Neural progenitor cell (in vitro differentiated cells): ENCODE measurements around the gene PPY. TPM values are rescaled to one million over a fixed set of nuclear protein-coding genes. Genes with fewer than 3 reads are reported as not detected.

Experiments used
- DNase-seq: peaks from one replicate; pipeline ENCODE4 v3.0.0-alpha.2; 2016; ENCODE audit warnings: low spot score
- H2AFZ ChIP-seq: fragments of 200-600 bp; sonication (generic); replicated peaks from 2 replicates; pipeline ENCODE4 v1.6.1; 2016; ENCODE audit warnings: antibody characterized with exemption
- H3F3A ChIP-seq: fragments of 200-600 bp; sonication (generic); 2 replicates; pipeline ENCODE4 v1.6.1; 2016; ENCODE audit warnings: antibody characterized with exemption, low read depth
- H3K27ac ChIP-seq: fragments of 200-600 bp; sonication (generic); 2 replicates; pipeline ENCODE4 v1.5.1; 2016; ENCODE audit warnings: mild to moderate bottlenecking
- H3K27me3 ChIP-seq: fragments of 200-600 bp; sonication (generic); 2 replicates; pipeline ENCODE4 v1.6.1; 2016; ENCODE audit warnings: mild to moderate bottlenecking, moderate library complexity
- H3K36me3 ChIP-seq: fragments of 200-600 bp; sonication (generic); 2 replicates; pipeline ENCODE4 v1.5.1; 2016
- H3K4me1 ChIP-seq: fragments of 200-600 bp; sonication (generic); 2 replicates; pipeline ENCODE4 v1.6.1; 2016; ENCODE audit warnings: mixed run types
- H3K4me2 ChIP-seq: fragments of 200-600 bp; sonication (generic); 2 replicates; pipeline ENCODE4 v1.6.1; 2016
- H3K4me3 ChIP-seq: fragments of 200-600 bp; sonication (generic); 2 replicates; pipeline ENCODE4 v1.5.1; 2016
- H3K79me2 ChIP-seq: fragments of 200-600 bp; sonication (generic); 2 replicates; pipeline ENCODE4 v1.6.1; 2016; ENCODE audit warnings: low read depth
- H3K9ac ChIP-seq: fragments of 200-600 bp; sonication (generic); 2 replicates; pipeline ENCODE4 v1.6.1; 2016
- H3K9me3 ChIP-seq: fragments of 200-600 bp; sonication (generic); 2 replicates; pipeline ENCODE4 v1.5.1; 2016; ENCODE audit warnings: low read depth
- H4K20me1 ChIP-seq: fragments of 200-600 bp; sonication (generic); 2 replicates; pipeline ENCODE4 v1.6.1; 2016; ENCODE audit warnings: low read depth
- H3K27ac Mint-ChIP-seq: 3 replicates; pipeline ENCODE4 v1.8.0; 2021; ENCODE audit warnings: mixed read lengths
- H3K27me3 Mint-ChIP-seq: 2 replicates; pipeline ENCODE4 v1.8.0; 2022; ENCODE audit warnings: low read depth, mild to moderate bottlenecking, inconsistent platforms, moderate library complexity, mixed read lengths; ENCODE audit not compliant: insufficient read depth
- H3K36me3 Mint-ChIP-seq: 3 replicates; pipeline ENCODE4 v1.8.0; 2021; ENCODE audit warnings: mixed read lengths
- H3K4me1 Mint-ChIP-seq: 3 replicates; pipeline ENCODE4 v1.8.0; 2021; ENCODE audit warnings: mixed read lengths
- H3K4me3 Mint-ChIP-seq: 3 replicates; pipeline ENCODE4 v1.8.0; 2021; ENCODE audit warnings: mild to moderate bottlenecking, moderate library complexity, mixed read lengths
- H3K9me3 Mint-ChIP-seq: 3 replicates; pipeline ENCODE4 v1.8.0; 2020; ENCODE audit warnings: mixed read lengths
- CTCF ChIP-seq: fragments of 200-600 bp; sonication (generic); IDR thresholded peaks from 2 replicates; pipeline ENCODE4 v1.5.1; 2017; ENCODE audit warnings: antibody characterized with exemption, mild to moderate bottlenecking
- EZH2 ChIP-seq: fragments of 200-600 bp; sonication (generic); IDR thresholded peaks from 2 replicates; pipeline ENCODE4 v1.6.1; 2017; ENCODE audit warnings: antibody characterized with exemption, mild to moderate bottlenecking, moderate library complexity
- EZH2phosphoT487 ChIP-seq: fragments of 200-600 bp; sonication (generic); IDR thresholded peaks from 2 replicates; pipeline ENCODE4 v1.6.1; 2017; ENCODE audit warnings: antibody characterized with exemption
- total RNA-seq: library from RNA; depleted of rRNA; stranded (reverse); fragments of >200 nt; gene quantifications from 2 replicates; pipeline ENCODE4 v1.2.3, GENCODE V29; 2015; ENCODE audit warnings: low replicate concordance

The PPY gene
- total RNA-seq, 1 donor from 2014 or later, result not detected

GRCh38 chr17:43967251-43967875 lies 25.1 kb upstream of the PPY start:
- Histone ChIP-seq H3K36me3 (no peaks in the 10 kb centered on the region), H3F3A (no peaks in the 10 kb centered on the region), H4K20me1 (no peaks in the 10 kb centered on the region), H3K27me3 (no peaks in the 10 kb centered on the region), H3K79me2 (no peaks in the 10 kb centered on the region), H3K9ac (no peak overlapping the region), H3K9me3 (no peaks in the 10 kb centered on the region), H3K4me3 (no peak overlapping the region), H2AFZ (no peak overlapping the region), H3K4me1 (no peaks in the 10 kb centered on the region), H3K27ac (no peak overlapping the region), H3K4me2 (no peak overlapping the region)
- H3K27ac Mint-ChIP-seq, result no peak overlapping the region
- H3K36me3 Mint-ChIP-seq, result no peaks in the 10 kb centered on the region
- H3K4me3 Mint-ChIP-seq, result no peak overlapping the region
- H3K27me3 Mint-ChIP-seq, result peaks cover 4% of the 10 kb centered on the region
- H3K4me1 Mint-ChIP-seq, result peaks cover 7% of the 10 kb centered on the region
- TF ChIP-seq CTCF, result no peak
- no peak for TF ChIP-seq EZH2
- TF ChIP-seq EZH2phosphoT487, result no peak
- H3K9me3 Mint-ChIP-seq, result no peaks in the 10 kb centered on the region
- DNase-seq, result no peak

DNA sequence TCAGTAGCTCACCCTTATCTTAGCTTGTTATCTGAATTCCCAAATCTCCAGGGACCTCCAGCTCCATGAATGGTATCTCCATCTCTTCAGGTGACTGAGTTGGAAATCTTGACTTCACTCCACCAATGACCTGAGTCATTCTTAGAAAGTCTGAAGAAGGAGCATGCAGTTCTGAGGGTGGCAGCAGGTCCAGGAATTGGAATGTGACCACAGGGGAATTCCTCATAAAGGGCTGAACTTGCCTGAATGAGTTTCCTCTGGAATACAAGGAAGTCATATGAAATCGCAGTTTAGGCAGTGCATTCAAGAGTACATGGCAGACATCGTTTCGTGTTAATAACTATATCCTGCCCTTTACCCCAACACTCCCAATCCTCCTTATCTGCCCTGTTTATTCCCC lies 24.0 kb upstream of the PPY start:
- H3K4me2 ChIP-seq, result no peak overlapping the region
- no peaks in the 10 kb centered on the region for H3F3A ChIP-seq
- H3K9ac ChIP-seq, result no peak overlapping the region
- no peaks in the 10 kb centered on the region for H3K4me1 ChIP-seq
- H3K9me3 ChIP-seq, result no peaks in the 10 kb centered on the region
- no peaks in the 10 kb centered on the region for H3K36me3 ChIP-seq
- no peak for TF ChIP-seq EZH2
- no peak for TF ChIP-seq CTCF
- TF ChIP-seq EZH2phosphoT487, result no peak
- no peaks in the 10 kb centered on the region for H3K79me2 ChIP-seq
- no peaks in the 10 kb centered on the region for H3K9me3 Mint-ChIP-seq
- no peaks in the 10 kb centered on the region for H3K27me3 ChIP-seq
- H3K27me3 Mint-ChIP-seq, result peaks cover 4% of the 10 kb centered on the region
- H3K4me1 Mint-ChIP-seq, result peaks cover 7% of the 10 kb centered on the region
- DNase-seq, result no peak
- no peak overlapping the region for H3K27ac Mint-ChIP-seq
- H3K36me3 Mint-ChIP-seq, result no peaks in the 10 kb centered on the region
- no peak overlapping the region for H3K4me3 ChIP-seq
- H3K27ac ChIP-seq, result no peak overlapping the region
- no peak overlapping the region for H3K4me3 Mint-ChIP-seq
- H2AFZ ChIP-seq, result no peak overlapping the region
- H4K20me1 ChIP-seq, result no peaks in the 10 kb centered on the region

DNA sequence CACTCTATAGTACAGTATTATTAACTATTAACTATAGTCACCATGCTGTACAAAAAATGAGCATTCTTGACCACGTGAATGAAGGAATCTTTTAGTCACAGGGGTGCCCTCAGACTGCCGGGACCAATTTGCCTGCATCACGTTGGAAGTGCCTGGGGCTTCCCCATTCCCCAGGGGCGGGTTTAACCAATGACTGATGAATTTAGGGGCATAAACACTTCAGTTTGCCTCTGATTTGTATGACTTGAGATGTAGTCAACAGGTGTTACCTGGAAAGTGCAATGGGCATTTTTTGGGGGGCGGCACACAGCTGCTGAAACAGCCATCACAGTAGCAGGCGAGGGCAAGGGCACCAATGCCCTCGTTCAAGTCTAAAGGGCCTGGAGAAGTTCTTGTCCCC lies 20.2 kb upstream of the PPY start:
- Histone ChIP-seq H3K27ac (no peak overlapping the region), H2AFZ (no peak overlapping the region), H3K4me1 (no peaks in the 10 kb centered on the region), H4K20me1 (no peaks in the 10 kb centered on the region), H3K79me2 (no peaks in the 10 kb centered on the region), H3K4me2 (no peak overlapping the region), H3K9me3 (no peaks in the 10 kb centered on the region), H3F3A (no peaks in the 10 kb centered on the region), H3K36me3 (no peaks in the 10 kb centered on the region), H3K9ac (no peak overlapping the region), H3K27me3 (no peaks in the 10 kb centered on the region), H3K4me3 (no peak overlapping the region)
- TF ChIP-seq EZH2, result no peak
- TF ChIP-seq EZH2phosphoT487, result no peak
- no peak for TF ChIP-seq CTCF
- H3K4me3 Mint-ChIP-seq, result no peak overlapping the region
- H3K9me3 Mint-ChIP-seq, result no peaks in the 10 kb centered on the region
- H3K27ac Mint-ChIP-seq, result no peak overlapping the region
- peaks cover 5% of the 10 kb centered on the region for H3K27me3 Mint-ChIP-seq
- no peaks in the 10 kb centered on the region for H3K4me1 Mint-ChIP-seq
- no peak for DNase-seq
- no peaks in the 10 kb centered on the region for H3K36me3 Mint-ChIP-seq
